HG03442 (cell line): Measurements from ENCODE around the gene MPZL1.
"Not testable (repeated sequence)": the region's sequence is repeated elsewhere in the genome, so short reads cannot be mapped to it uniquely, and the experiment has no call there.

Source experiments
- ATAC-seq: cut with Tn5 transposase; IDR thresholded peaks from one replicate; pipeline ENCODE4 v1.9.1; 2021; ENCODE audit warnings: mild to moderate bottlenecking, moderate library complexity; ENCODE audit not compliant: unreplicated experiment

The MPZL1 gene

DNA sequence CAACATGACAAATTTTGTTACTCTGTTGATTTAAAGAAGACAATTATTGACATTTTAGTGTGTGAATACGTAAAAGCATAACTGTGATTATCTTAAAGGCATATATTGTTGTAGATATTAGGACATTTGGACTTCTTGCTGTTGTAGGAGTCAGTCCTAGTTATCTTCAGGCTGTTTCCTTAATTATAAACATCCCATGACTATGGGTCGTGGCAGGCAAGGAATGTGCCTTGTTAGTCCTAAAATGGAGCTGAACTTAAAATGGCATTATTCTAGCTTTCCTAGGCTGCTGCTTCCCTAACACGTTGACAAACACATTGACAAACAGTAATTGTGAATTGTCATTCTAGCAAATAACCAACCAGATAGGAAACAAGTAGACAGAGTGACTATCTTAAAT is 4.4 kb upstream of the MPZL1 start:
- no peak for ATAC-seq

DNA sequence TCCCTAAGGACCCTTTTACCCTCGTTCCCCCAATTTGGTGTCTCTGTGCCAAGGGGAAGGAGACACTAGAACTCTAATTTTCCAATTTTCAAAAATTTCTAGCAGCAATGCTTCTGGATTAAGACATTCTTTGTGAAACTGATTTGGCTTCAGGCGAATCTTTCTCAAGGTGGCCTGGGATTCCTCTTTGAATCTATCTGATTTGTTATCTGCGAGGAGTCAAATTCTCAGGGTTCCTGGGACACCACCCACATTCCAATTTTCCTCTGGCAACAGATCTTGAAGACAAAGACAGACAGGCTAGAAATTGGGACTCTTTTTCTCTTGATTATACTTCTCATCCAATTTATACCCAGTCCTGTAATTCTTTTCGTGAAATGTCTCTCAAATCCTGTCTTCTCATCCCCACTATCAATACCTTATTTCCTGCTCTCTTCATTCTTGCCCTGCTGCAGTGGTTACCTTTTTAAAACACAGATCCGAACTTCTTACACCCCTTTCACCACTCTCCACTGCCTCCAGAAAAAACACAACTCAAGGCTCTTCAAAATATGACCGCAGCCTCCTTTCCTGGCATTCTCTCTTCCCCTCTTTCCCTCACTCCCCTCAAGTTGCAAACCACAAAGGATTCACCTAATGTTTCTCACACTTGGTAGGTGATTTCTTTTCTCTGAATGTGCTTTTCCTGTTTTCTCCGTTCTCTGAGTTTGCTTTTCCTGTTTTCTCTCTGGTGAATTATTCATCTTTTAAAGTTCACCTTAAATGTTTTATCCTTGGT is 2.7 kb upstream of the MPZL1 start:
- ATAC-seq = no peak

DNA sequence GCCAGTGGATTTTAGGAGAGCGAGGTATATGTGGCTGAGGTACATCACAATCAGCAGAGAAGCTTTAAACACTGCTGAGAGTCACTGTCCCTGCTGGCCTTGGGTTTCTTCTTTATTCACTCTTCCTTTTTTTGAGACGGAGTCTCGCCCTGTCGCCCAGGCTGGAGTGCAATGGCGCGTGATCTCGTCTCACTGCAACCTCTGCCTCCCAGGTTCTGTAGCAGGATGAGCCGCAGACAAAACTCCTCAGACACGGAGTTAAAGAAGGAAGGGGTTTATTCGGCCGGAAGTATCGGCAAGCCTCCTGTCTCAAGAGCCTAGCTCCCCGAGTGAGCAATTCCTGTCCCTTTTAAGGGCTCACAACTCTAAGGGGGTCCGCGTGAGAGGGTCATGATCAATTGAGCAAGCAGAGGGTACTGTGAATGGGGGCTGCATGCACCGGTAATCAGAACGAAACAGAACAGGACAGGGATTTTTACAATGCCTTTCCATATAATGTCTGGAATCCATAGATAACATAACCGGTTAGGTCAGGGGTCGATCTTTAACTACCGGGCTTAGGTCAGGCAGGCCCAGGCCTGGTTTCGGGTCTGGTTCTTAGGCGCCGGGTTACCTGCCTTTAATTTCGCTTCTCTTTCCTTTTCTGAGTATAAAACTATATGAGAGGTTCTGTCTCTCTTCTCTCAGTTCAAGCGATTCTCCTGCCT is 1.9 kb upstream of the MPZL1 start:
- not testable (repeated sequence) for ATAC-seq

DNA sequence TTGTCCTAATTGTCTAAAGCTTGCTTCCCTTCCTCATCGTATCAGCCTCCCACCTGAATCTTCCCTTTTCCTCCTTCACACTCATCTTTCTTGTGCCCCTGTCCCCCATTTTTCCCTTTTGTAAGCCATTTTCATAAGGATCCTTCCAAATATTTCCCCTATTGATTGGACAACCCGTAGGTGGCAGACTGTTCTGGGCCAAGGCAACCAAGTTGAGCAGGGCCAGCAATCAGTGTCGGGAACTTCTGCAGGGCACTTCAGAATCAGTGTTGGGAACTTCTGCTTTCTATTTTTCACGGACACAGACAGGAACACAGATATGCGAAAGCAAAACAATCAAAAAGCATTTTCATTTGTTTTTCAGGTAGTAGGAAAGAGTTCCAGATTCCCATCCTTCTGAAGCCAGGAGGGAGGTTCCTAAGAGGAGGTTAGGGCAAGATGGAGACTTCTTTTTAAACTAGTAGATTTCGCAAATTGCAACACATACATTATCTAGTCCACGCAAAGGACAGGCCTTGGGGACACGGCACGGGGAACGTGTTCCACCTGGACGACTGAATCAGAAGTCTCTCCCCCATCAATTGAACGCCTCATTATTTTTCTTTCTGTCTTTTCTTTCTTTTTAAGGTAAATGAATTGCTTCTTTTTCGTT is 691 bp upstream of the MPZL1 start:
- no peak for ATAC-seq

DNA sequence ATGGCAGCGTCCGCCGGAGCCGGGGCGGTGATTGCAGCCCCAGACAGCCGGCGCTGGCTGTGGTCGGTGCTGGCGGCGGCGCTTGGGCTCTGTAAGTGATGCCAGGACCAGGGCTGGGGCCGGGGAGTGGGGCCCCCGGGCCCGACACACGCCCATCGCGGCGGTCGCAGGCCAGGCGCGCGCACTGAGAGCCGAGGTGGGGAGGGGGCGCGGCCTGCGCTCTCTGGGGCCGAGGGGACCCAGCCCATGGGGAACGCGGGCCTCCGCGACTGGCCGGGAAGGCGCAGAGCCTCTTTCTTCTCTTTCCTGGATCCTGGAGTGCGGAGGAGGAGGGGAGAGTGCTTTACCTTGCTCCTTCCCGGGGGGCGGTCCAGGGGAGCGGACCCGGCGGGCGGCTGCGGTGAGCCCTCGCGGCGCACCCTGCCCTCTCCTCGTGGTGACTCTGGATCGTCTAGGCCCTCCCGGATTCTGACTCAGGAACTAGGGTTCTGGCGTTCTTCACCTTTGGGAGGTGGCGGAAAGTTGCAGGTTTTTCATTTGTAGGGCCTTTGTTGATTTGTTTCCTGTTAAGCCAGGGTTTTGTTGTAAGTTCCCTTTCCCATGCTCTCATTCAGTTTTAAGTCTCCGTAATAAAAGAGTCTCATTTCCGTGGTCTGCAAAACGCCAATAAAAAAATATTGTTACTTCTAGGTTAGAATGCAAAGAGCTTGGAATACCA is 529 bp downstream of the MPZL1 start:
- ATAC-seq = peak; percentile 25

DNA sequence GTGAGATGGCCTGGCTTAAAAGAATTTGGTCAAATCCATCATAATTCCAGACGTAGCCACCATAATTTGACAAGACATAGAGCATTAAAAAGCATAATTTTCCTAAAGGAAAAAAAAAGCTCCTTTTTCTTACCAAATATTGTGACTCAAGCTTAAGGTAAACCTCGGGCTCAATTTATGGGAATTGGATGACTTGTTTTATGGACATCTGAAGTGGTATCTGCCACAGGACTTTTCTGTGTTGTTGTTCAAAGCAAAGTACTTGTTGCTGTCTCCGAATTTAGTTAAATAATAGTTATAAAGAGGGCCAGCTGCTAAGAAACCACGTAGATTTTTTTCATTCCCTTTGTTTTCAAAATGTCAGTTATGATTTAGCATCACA is 1.1 kb downstream of the MPZL1 start:
- no peak for ATAC-seq

DNA sequence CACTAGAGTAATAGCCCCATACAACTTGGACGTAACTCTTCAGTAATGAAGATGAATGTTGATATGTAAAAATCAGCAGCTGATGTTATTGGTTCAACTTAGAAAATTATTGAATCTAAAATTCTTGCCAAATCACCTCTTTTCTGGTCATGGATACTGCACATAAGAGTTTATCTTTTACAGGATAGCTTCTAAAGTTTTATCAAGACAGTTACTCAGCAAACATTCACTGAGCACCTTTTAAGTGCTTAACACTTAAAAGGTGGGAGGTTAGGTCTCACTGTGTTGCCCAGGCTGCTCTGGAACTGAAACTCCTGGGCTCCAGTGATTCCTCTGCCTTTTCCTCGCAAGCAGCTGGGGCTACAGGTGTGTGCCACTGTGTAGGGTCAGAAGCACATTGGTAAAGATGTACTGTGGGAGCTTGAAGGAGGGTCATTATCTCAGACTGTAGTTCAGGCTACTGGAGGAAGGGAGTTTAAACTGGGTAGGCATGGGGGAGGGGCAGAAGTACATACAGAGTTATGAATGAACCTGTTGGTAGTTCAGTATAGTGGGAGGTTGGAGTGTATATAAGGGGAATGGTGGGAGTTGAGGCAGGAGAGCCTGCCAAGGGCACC is 2.0 kb downstream of the MPZL1 start:
- ATAC-seq = no peak

DNA sequence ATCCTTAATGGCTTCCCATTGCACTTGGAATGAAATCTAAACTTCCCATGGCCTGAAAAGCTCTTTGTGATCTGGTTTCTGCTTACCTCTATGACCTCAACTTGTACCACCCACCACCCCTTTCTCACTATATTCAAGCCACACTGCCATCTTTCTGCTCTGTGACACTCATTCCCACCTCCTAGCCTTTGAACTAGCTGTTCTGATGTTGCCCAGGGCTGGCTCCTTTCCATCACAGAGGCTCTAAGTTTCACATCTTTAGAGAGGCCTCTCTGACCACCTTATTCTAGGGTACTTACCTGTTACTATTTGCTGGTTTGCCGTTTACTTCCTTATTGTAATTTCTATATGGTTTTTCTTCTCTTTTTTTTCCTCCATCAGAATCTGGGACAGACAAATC is 4.2 kb downstream of the MPZL1 start:
- no peak for ATAC-seq

DNA sequence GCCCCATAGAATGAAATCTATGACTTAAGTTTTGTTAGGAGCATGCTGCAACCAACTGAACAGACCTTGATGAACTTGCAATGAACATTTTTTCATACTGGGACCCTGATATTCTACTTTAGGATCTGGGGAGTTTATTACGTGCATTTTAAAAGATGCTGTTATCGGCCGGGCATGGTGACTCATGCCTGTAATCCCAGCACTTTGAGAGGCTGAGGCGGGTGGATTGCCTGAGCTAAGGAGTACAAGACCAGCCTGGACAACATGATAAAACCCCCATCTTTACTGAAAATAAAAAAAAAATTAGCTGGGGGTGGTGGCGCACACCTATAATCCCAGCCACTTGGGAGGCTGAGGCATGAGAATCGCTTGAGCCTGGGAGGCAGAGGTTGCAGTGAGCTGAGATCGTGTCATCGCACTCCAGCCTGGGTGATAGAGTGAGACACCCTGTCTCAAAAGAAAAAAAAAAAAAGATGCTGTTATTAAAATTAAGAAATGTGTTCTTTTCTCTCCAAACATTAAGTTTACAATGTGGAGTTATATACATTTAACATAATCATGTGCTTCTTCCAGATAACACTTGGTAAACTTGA is 7.1 kb downstream of the MPZL1 start:
- ATAC-seq = no peak

DNA sequence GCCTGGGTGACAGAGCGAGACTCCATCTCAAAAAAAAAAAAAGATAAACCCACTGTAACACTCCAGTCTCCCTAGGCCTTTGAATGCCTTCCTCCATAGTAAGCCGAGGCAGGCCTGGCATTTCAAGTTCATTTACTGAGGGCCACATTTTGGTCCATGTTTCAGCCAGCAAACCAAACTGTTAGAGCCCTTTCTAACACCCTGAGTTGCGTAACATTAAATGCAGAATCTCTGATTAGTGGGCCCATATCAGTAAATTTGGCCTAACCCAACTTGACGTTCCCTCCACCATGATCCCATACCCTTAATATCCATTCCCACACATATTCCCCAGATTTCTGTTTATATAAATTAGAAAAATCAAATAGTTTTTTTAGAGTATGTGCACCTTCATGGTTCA is 12.4 kb downstream of the MPZL1 start:
- no peak for ATAC-seq

DNA sequence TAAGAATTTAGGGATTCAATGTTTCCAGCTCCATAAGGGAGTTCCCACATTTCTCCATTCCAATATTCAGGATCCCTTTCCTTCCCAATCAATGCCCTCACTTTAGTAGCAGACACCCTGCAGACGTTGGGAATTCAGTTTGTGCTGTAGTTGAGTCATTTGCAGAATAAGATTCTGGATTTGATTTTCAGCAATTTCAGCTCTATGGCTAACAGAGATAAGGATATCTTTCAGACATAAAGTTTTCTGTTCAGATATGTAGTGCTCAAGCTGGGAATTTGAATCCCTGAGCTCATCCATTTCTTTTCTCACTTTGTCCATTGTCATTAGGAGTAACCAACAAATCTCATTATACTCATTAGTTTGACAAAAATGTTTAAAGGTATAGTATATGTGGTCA is 13.1 kb downstream of the MPZL1 start:
- ATAC-seq = no peak

DNA sequence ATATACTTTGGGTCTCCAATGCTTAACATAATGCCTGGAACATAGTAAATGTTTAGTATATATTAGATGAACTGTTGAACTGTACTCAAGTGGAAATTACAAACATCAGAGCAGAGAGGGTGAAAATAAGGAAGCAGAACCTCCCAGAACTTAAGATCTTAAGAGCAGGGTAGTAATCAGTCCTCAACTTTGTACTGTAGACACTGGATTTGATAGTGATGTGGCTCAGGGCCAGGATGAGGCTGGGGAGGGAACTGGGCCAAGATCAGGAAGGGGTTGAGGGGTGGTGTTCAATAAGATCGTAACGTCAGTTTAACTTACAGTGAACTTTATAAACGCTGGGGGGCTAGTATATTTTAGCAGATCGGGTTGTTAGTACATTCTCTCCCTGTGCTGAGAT is 15.4 kb downstream of the MPZL1 start:
- no peak for ATAC-seq

DNA sequence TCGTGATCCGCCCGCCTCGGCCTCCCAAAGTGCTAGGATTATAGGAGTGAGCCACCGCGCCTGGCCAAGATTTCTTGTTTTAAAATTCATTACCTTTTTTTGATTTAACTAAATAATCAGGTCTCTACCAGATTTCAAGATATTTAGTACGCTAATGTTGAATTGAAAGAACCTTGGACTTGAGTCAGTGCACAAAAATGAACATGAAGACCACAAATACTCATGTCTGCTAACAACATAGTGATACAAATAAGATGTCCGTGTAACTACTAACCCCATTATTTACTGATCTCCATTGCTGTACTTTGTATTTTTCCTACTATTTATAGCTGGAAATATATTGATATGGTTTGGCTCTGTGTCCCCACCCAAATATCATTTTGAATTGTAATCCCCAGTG is 16.4 kb downstream of the MPZL1 start:
- ATAC-seq = no peak

DNA sequence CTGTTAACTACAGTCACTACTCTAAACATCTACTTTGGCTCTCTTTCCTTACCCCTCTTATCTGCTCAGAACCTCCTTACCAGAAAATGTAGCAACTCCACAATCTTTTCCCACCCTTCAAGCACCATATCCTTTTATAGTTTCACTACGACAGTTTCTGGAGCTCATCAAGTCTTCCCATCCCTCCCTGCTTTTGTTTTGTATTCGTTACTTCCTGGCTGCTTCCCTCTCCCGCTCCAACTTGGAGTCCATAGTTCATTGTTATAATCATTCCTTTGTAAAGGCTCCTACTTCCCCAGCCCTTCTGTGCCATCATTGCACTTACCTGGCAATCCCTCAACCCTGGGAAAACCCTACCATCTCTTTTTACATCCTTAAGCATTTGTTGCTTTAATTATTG is 18.0 kb downstream of the MPZL1 start:
- ATAC-seq = no peak

DNA sequence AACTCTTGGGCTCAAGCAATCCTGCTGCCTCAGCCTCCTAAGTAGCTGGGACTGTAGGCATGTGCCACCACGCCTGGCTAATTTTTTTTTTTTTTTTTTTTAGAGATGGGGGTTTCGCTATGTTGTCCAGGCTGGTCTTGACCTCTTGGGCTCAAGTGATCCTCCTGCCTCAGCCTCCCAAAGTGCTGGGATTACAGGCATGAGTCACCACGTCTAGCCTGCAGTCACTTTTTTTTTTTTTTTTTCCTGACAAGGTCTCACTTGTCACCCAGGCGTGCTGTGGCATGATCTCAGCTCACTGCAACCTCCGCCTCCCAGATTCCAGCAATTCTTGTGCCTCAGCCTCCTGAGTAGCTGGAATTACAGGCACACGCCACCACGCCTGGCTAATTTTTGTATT is 19.3 kb downstream of the MPZL1 start:
- not testable (repeated sequence) for ATAC-seq

DNA sequence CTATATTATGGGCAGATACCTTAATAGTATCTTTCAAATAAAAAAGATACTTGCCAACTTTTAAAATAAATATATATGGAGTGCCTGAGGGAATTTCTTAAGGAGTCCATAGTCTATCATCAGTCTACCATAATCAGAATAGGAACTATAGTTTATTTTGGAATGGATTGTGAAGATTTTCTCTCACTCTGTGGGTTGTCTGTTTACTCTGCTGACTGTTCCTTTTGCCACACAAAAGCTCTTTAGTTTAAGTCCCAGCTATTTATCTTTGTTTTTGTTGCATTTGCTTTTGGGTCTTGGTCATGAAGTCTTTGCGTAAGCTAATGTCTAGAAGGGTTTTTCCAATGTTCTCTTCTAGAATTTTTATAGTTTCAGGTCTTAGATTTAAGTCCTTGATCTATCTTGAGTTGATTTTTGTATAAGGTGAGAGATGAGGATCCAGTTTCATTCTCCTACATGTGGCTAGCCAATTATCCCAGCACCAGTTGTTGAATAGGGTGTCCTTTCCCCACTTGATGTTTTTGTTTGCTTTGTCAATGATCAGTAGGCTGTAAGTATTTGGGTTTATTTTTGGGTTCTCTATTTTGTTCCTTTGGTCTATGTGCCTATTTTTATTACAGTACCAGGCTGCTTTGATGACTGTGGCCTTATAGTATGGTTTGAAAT is 20.7 kb downstream of the MPZL1 start:
- ATAC-seq = not testable (repeated sequence)

DNA sequence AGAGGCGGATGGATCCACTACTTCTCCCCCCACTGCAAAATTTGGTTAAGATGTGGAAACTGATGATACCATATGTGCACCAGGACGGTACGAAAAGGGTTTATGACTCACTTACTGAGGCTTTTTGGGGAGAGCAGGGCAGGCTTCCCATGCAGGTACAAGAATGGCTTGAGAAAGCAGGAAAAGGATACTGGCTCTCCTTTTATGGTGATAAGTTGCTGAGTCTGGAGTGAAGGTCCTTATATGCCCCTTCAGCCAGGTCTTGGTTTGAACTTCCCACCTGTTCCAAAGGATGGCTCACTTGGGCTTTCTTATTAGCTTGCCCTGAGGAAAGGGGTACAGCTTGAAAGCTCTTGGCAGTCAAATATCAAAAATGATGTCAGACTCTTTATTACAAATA is 23.1 kb downstream of the MPZL1 start:
- ATAC-seq = no peak

DNA sequence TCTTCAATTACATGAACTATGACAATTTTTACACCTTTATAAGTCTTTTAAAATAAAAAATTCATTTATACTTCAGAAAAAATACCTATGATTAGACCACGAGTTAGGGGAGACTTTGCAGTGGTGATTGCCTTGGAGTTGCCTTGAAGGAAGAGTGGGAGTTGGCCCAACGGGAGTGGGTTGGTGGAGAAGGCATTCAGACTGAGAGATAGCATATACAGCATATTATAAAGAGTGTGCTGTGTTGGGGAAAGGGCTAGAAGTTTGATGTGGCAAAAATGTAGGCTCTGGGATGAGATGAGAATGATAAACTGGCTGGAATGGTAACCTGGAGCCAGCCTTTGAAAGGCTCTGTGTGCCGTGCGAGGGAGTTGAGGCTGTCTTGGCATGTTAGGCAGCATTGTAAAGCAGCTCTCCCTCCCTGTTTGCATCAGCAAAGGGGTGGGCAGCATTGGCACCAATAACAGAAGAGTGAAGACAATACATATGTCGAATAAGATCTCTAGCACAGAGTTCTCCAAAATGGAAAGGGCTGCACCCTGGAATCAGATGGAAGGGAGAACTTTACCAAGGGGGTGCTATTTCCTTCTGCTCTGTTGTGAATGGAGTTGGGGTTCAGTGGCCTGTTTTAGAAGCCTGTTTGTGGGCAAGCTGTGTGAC is 24.4 kb downstream of the MPZL1 start:
- ATAC-seq = no peak

DNA sequence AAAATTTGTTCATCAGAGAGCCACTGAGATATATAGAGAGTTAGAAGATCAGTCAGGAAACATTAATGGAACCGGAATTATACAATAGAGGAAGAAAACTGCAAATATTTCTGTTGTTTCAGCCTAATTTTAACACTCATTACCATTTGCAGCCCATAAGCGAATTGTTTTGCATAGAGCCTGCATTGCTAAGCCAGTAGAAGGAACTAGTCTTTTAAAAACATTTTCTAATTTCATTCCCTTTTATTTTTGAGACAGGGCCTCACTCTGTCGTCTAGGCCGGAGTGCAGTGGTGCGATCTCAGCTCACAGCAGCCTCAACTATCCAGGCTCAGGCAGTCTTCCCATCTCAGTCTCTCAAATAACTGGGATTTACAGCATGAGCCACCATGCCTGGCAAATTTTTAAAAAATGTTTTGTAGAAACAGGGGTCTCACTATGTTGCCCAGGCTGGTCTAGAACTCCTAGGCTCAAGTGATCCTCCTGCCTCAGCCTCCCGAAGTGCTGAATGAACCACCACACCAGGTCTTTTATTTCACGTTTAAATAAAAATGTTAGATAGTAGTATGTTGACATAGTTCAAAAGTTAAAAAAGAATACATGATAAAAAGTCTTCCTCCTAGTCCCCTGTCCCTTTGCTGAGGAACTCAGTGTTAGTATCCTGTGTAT is 25.3 kb downstream of the MPZL1 start:
- ATAC-seq = peak; percentile 37
